GM23338 (cell line): ENCODE data around the gene ASCL2. TPM values are rescaled to one million over a fixed set of nuclear protein-coding genes. Genes with fewer than 3 reads are reported as not detected.

Experiments
- ATAC-seq: fragments of 200-7000 bp; cut with Tn5 transposase; 3 replicates; pipeline ENCODE4 v1.9.1; 2020
- DNase-seq: peaks from one replicate; pipeline ENCODE4 v3.0.0-alpha.2; 2015; ENCODE audit warnings: low spot score
- H2AFZ ChIP-seq: fragments of 200-600 bp; sonication (generic); 2 replicates; pipeline ENCODE4 v1.8.0; 2016; ENCODE audit warnings: antibody characterized with exemption, mild to moderate bottlenecking, moderate library complexity
- H3F3A ChIP-seq: fragments of 200-600 bp; sonication (generic); replicated peaks from 2 replicates; pipeline ENCODE4 v1.8.0; 2017; ENCODE audit warnings: antibody characterized with exemption, mixed run types, low read depth
- H3K27ac ChIP-seq: fragments of 200-600 bp; sonication (generic); 2 replicates; pipeline ENCODE4 v1.6.1; 2016; ENCODE audit warnings: low read depth
- H3K27me3 ChIP-seq: fragments of 200-600 bp; sonication (generic); 2 replicates; pipeline ENCODE4 v1.8.0; 2016; ENCODE audit warnings: mild to moderate bottlenecking, mixed run types, moderate library complexity; ENCODE audit not compliant: insufficient read depth
- H3K36me3 ChIP-seq: fragments of 200-600 bp; sonication (generic); 2 replicates; pipeline ENCODE4 v1.8.0; 2016; ENCODE audit warnings: mild to moderate bottlenecking; ENCODE audit not compliant: insufficient read depth
- H3K4me1 ChIP-seq: fragments of 200-600 bp; sonication (generic); 2 replicates; pipeline ENCODE4 v1.8.0; 2016; ENCODE audit warnings: mild to moderate bottlenecking, moderate library complexity; ENCODE audit not compliant: insufficient read depth
- H3K4me2 ChIP-seq: fragments of 200-600 bp; sonication (generic); 2 replicates; pipeline ENCODE4 v1.7.1; 2017; ENCODE audit warnings: mixed run types
- H3K4me3 ChIP-seq: fragments of 200-600 bp; sonication (generic); 2 replicates; pipeline ENCODE4 v1.6.1; 2016; ENCODE audit warnings: mixed run types
- H3K79me2 ChIP-seq: fragments of 200-600 bp; sonication (generic); replicated peaks from 2 replicates; pipeline ENCODE4 v1.8.0; 2017; ENCODE audit warnings: mild to moderate bottlenecking; ENCODE audit not compliant: insufficient read depth
- H3K9me2 ChIP-seq: fragments of 200-600 bp; sonication (generic); 2 replicates; pipeline ENCODE4 v1.8.0; 2017; ENCODE audit not compliant: insufficient read depth
- H4K20me1 ChIP-seq: fragments of 200-600 bp; sonication (generic); replicated peaks from 2 replicates; pipeline ENCODE4 v1.8.0; 2017; ENCODE audit warnings: mild to moderate bottlenecking; ENCODE audit not compliant: insufficient read depth
- H3K27ac Mint-ChIP-seq: 2 replicates; pipeline ENCODE4 v1.8.0; 2020; ENCODE audit warnings: inconsistent platforms, mild to moderate bottlenecking, moderate library complexity, mixed read lengths
- H3K27me3 Mint-ChIP-seq: 3 replicates; pipeline ENCODE4 v1.8.0; 2022; ENCODE audit warnings: low read depth, mild to moderate bottlenecking, moderate library complexity, mixed read lengths, inconsistent platforms; ENCODE audit not compliant: insufficient read depth, poor library complexity
- H3K36me3 Mint-ChIP-seq: 3 replicates; pipeline ENCODE4 v1.8.0; 2021; ENCODE audit warnings: low read depth, mild to moderate bottlenecking, inconsistent platforms, moderate library complexity, mixed read lengths
- H3K4me1 Mint-ChIP-seq: 3 replicates; pipeline ENCODE4 v1.8.0; 2020; ENCODE audit warnings: mild to moderate bottlenecking, inconsistent platforms, mixed read lengths
- H3K4me3 Mint-ChIP-seq: 3 replicates; pipeline ENCODE4 v1.8.0; 2021; ENCODE audit warnings: moderate library complexity, mild to moderate bottlenecking, inconsistent platforms, mixed read lengths
- H3K9me3 Mint-ChIP-seq: 3 replicates; pipeline ENCODE4 v1.8.0; 2020; ENCODE audit warnings: moderate library complexity, mild to moderate bottlenecking, inconsistent platforms, mixed read lengths
- CREB1 ChIP-seq: fragments of 250-450 bp; sonication (Bioruptor Pico); IDR thresholded peaks from 2 replicates; pipeline ENCODE4 v1.5.0; 2020; ENCODE audit warnings: low read depth, mild to moderate bottlenecking, moderate library complexity
- CTCF ChIP-seq, 2 experiments: fragments of 200-600 bp in 1 of 2; sonication (generic) in 1 of 2; conservative IDR thresholded peaks; 2 replicates each; pipeline versions ENCODE4 v1.5.1 to v1.6.1; 2016 to 2017; ENCODE audit warnings: antibody characterized with exemption in 2 of 2, low read depth in 2 of 2, mild to moderate bottlenecking in 2 of 2, moderate library complexity in 1 of 2
- EZH2phosphoT487 ChIP-seq: fragments of 200-600 bp; sonication (generic); IDR thresholded peaks from one replicate; pipeline ENCODE4 v1.8.1; 2018; ENCODE audit warnings: antibody characterized with exemption; ENCODE audit not compliant: unreplicated experiment
- POLR2AphosphoS5 ChIP-seq: IDR thresholded peaks from 2 replicates; pipeline ENCODE4 v1.6.1; 2016; ENCODE audit warnings: antibody characterized with exemption, low read depth
- STAT1 ChIP-seq: IDR thresholded peaks from one replicate; pipeline ENCODE4 v1.6.1; 2016; ENCODE audit warnings: antibody characterized with exemption; ENCODE audit not compliant: unreplicated experiment
- ZNF114 ChIP-seq: fragments of 250-450 bp; sonication (Bioruptor Pico); IDR thresholded peaks from 2 replicates; pipeline ENCODE4 v1.5.0; 2020; ENCODE audit warnings: mild to moderate bottlenecking, moderate library complexity
- ZNF331 ChIP-seq: fragments of 250-450 bp; sonication (Bioruptor Pico); IDR thresholded peaks from 2 replicates; pipeline ENCODE4 v1.5.0; 2020; ENCODE audit warnings: low read depth, mild to moderate bottlenecking, moderate library complexity
- polyA plus RNA-seq: library from polyadenylated mRNA; unstranded; fragments of >200 nt; fragmentation: Nextera tagmentation; extraction: Ambion mirVana; gene quantifications from 2 replicates; pipeline ENCODE4 v1.2.1, GENCODE V29; 2016
- total RNA-seq: library from RNA; depleted of rRNA; stranded (reverse); fragments of >200 nt; shearing (Covaris generic); gene quantifications from 2 replicates; pipeline ENCODE4 v1.2.3, GENCODE V29; 2014
- TF ChIP-seq, protein P1 (sequence below): IDR thresholded peaks from one replicate; pipeline ENCODE4 v1.6.1; 2018; ENCODE audit warnings: antibody characterized with exemption; ENCODE audit not compliant: unreplicated experiment

ASCL2 gene
- total and polyA plus RNA-seq, 2 experiments from 2014 or later = 0.57 to 1.6 TPM

- TF ChIP-seq, protein P1, sequence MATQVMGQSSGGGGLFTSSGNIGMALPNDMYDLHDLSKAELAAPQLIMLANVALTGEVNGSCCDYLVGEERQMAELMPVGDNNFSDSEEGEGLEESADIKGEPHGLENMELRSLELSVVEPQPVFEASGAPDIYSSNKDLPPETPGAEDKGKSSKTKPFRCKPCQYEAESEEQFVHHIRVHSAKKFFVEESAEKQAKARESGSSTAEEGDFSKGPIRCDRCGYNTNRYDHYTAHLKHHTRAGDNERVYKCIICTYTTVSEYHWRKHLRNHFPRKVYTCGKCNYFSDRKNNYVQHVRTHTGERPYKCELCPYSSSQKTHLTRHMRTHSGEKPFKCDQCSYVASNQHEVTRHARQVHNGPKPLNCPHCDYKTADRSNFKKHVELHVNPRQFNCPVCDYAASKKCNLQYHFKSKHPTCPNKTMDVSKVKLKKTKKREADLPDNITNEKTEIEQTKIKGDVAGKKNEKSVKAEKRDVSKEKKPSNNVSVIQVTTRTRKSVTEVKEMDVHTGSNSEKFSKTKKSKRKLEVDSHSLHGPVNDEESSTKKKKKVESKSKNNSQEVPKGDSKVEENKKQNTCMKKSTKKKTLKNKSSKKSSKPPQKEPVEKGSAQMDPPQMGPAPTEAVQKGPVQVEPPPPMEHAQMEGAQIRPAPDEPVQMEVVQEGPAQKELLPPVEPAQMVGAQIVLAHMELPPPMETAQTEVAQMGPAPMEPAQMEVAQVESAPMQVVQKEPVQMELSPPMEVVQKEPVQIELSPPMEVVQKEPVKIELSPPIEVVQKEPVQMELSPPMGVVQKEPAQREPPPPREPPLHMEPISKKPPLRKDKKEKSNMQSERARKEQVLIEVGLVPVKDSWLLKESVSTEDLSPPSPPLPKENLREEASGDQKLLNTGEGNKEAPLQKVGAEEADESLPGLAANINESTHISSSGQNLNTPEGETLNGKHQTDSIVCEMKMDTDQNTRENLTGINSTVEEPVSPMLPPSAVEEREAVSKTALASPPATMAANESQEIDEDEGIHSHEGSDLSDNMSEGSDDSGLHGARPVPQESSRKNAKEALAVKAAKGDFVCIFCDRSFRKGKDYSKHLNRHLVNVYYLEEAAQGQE = no peak
- no peak for TF ChIP-seq CREB1 (CRISPR knock-in tag)
These were observed 39.1 kb upstream of the ASCL2 start (continued) for GRCh38 chr11:2309251-2310072.

DNA sequence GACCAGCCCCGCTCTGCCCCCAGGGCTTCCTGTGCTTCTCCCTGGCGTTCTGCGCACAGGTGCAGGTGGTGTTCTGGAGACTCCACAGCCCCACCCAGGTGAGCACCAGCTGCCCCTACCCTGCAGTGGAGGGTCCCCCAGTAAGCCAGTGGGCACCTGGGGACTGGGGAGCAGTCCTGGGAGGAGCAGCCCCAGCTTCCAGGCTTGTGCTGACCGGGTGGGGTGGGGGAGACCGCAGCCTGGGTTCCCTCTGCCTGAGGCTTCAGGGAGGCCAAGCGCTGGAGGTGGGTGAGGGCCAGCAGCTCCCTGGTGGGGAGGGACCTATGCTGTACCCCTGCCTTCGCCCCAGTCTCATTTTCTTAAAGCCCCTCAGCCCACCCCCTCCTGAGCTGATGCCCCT lies 38.3 kb upstream of the ASCL2 start:
- no peak overlapping the region for H3K27ac Mint-ChIP-seq
- no peak for ATAC-seq
- TF ChIP-seq STAT1 (no peak), EZH2phosphoT487 (no peak), ZNF114 (no peak), ZNF331 (CRISPR knock-in tag) (no peak), POLR2AphosphoS5 (no peak), CTCF (conservative IDR thresholded peaks at IDR 0.05; ENCODE audit: low read depth in 2 of 2) (no peak)
- TF ChIP-seq, protein P1 = no peak

More for the DNA sequence above, 38.3 kb upstream of the ASCL2 start:
- no peak overlapping the region for H3K4me3 ChIP-seq
- Mint-ChIP-seq H3K27me3 (peaks cover 10% of the 10 kb centered on the region), H3K4me1 (peaks cover 7% of the 10 kb centered on the region), H3K9me3 (no peaks in the 10 kb centered on the region), H3K4me3 (no peak overlapping the region), H3K36me3 (no peaks in the 10 kb centered on the region)
- H3K27ac ChIP-seq = no peak overlapping the region
- H3K9me2 ChIP-seq = no peaks in the 10 kb centered on the region
- no peaks in the 10 kb centered on the region for H3K27me3 ChIP-seq
- H3K4me1 ChIP-seq = no peaks in the 10 kb centered on the region
- no peaks in the 10 kb centered on the region for H3F3A ChIP-seq
- no peak for DNase-seq
- no peak overlapping the region for H2AFZ ChIP-seq
- no peaks in the 10 kb centered on the region for H3K79me2 ChIP-seq
- H4K20me1 ChIP-seq = no peaks in the 10 kb centered on the region
- H3K36me3 ChIP-seq = no peaks in the 10 kb centered on the region
- no peak overlapping the region for H3K4me2 ChIP-seq
